GM10248 (cell line): ENCODE results near the gene CDC42EP4.

Source experiments
- CTCF ChIA-PET: fragments of 300-600 bp; sonication (Branson Sonifier 250); formaldehyde crosslinking; extraction: SDS; loops from one replicate; lab custom pipeline; 2021; ENCODE audit warnings: antibody characterized with exemption; lab: Yijun Ruan, JAX
- POLR2A ChIA-PET: fragments of 350-650 bp; sonication (Branson Sonifier 250); formaldehyde crosslinking; extraction: SDS; loops from one replicate; lab custom pipeline; 2020; ENCODE audit warnings: antibody characterized with exemption; lab: Yijun Ruan, JAX
- DNase-seq: peaks from one replicate; pipeline ENCODE4 v3.0.0; 2012; ENCODE audit errors: extremely low spot score
- TF ChIP-seq, protein P1 (sequence below): IDR thresholded peaks from 2 replicates; pipeline ENCODE4 v1.5.1; 2012; ENCODE audit warnings: mild to moderate bottlenecking, low read depth; ENCODE audit errors: extremely low read depth, missing control alignments, control extremely low read depth

CDC42EP4 gene

GRCh38 chr17:73288534-73289302 lies 23.1 kb downstream of the CDC42EP4 start:
- no peak for DNase-seq
- POLR2A ChIA-PET, result no interaction called here
- TF ChIP-seq, protein P1, sequence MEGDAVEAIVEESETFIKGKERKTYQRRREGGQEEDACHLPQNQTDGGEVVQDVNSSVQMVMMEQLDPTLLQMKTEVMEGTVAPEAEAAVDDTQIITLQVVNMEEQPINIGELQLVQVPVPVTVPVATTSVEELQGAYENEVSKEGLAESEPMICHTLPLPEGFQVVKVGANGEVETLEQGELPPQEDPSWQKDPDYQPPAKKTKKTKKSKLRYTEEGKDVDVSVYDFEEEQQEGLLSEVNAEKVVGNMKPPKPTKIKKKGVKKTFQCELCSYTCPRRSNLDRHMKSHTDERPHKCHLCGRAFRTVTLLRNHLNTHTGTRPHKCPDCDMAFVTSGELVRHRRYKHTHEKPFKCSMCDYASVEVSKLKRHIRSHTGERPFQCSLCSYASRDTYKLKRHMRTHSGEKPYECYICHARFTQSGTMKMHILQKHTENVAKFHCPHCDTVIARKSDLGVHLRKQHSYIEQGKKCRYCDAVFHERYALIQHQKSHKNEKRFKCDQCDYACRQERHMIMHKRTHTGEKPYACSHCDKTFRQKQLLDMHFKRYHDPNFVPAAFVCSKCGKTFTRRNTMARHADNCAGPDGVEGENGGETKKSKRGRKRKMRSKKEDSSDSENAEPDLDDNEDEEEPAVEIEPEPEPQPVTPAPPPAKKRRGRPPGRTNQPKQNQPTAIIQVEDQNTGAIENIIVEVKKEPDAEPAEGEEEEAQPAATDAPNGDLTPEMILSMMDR, result no peak
- CTCF ChIA-PET, result interaction anchor here (1.3 kb wide), 1 partner anchor 15 kb away, joined by 3 read pairs; no protein-coding TSS in a partner anchor

DNA sequence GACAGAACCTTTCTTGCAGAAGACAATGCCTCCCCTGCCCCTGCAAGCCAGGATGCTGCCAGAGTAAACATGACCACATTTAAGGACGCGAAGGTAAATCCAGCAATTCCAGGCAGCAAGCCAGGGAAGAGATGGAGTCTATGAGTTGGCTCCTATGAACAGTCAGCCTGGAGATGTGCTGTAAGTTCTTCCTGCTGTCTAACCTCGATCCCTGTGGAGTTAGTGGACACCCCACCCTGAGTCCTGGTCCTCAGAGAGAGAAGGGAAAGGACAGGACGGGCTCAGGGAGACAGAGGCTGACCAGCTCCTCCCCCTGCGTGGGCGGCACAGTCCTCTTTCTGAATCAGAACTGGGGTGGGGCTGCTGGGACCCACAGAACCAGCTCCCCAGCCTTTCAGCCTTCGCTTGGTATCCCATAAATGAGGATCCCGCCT lies 24.9 kb downstream of the CDC42EP4 start:
- POLR2A ChIA-PET, result interaction anchor here (0.6 kb wide), 1 partner anchor 13 kb away, joined by 3 read pairs; no protein-coding TSS in a partner anchor
- no peak for DNase-seq
- TF ChIP-seq, protein P1, result no peak
- CTCF ChIA-PET, result no interaction called here

GRCh38 chr17:73285916-73286862 lies 25.6 kb downstream of the CDC42EP4 start:
- TF ChIP-seq, protein P1, result no peak
- CTCF ChIA-PET, result no interaction called here
- no peak for DNase-seq
- POLR2A ChIA-PET, result no interaction called here

GRCh38 chr17:73285603-73285908 lies 26.2 kb downstream of the CDC42EP4 start:
- no peak for DNase-seq
- ChIA-PET CTCF (interaction anchor here (1.6 kb wide), 1 partner anchor 30 kb away, joined by 4 read pairs; no protein-coding TSS in a partner anchor), POLR2A (interaction anchor here (0.6 kb wide), 1 partner anchor 21 kb away, joined by 3 read pairs; no protein-coding TSS in a partner anchor)
- TF ChIP-seq, protein P1, result no peak

- POLR2A ChIA-PET, result interaction anchor here (0.6 kb wide), 1 partner anchor 21 kb away, joined by 3 read pairs; no protein-coding TSS in a partner anchor
These were observed 26.7 kb downstream of the CDC42EP4 start for GRCh38 chr17:73284906-73285602.

More at GRCh38 chr17:73284906-73285602, 26.7 kb downstream of the CDC42EP4 start:
- CTCF ChIA-PET, result interaction anchor here (1.1 to 1.6 kb wide), 2 partner anchors 30 to 96 kb away, joined by 3 to 4 read pairs; no protein-coding TSS in a partner anchor
- DNase-seq, result no peak
- TF ChIP-seq, protein P1, result no peak
